NCI-H446 treated with DMSO at 0.1 percent for 48 hours (cell line): ENCODE results near the gene MRPL17.

Experiments
- DNase-seq: peaks from one replicate; lab custom pipeline; 2025; lab: John Stamatoyannopoulos, UW

Gene MRPL17

DNA sequence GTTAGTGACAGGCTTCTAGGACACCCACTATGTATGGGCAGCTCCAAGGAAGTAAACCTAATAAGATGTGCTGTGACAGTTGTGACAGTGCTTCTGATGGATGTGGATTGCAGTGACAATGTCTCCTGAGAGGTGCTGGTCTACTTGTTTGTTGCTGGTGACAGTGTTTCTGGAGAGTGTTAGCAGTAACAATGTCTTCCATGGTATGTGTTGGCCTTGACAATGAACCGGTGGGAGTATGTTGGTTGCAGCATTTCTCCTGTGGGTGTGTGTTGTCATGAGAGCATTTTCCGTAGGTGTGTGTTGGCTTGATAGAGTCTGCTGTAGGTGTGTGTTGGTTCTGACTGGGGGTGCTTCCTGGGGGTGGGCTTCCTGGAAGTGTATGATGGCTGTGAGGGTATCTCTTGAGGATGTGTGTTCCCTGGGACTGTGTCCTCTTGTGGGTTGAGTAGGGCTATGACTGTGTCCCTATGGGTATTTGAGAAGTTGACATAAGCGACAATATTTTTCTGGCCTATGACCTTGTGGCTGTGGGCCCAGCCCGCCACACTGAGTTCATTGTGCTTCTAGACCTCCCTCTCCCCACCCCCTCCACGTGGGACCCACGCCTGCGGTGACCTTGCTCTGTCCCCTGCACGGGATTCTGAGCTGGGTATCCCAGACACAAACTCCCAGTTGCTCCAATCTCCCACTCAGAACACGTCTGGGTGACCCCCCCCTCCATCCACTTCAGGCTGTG, 28.7 kb downstream of the MRPL17 start:
- no peak for DNase-seq

DNA sequence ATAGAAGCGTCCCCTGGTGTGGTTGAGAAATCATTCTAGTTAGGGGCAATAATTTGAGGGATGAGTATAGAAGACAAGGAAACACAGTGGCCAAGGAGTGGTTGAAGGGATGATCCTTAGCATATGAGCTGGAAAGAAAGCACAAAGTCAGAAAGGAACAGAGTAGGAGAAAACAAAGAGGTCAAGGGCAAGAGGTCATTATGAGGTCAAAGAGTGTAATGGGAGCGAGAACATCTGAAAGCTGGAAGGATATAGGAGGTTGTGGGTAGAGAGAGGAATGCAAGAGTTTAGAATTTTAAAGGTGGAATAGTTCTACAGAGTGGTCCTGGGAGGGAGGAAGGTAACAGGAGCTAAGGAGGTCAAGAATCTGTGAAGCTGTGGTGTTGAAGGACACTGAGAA, 29.5 kb downstream of the MRPL17 start:
- no peak for DNase-seq

DNA sequence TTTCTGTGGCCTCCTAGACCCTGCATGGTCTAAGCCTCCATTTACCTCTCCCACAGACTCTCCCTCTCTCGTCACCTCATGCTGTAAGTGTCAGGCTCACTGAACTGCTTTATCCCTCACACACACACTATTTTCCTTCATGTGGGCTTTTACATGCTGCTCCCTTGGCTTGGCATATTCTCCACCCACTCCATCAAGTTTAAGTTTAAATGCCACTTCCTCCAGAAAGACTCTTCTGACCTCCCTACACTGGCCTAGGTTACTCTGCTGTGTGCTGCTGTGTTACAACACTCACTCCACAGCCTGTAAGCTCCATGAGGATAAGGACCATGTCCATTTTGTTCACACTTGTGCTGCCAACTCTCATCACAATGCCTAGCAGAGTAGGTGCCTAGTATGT, 30.0 kb downstream of the MRPL17 start:
- DNase-seq = no peak

DNA sequence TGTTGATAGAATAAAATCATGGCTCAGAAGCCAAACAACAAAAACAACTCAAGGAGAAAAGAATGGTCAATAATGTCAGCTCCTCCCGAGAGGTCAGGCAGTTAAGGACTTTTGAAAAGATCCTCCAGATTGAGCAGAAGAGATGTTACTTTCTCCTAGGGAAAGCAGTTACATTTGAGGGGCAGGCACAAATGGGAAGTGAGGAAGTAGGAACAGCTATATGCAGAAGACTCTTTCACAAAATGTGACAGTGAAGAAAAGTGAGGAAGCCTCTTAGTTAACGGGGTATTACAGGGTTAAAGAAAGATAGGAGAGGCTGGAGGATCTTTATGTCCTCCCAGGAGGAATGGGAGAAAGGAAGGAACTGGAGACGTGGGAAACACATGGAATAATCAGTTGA, 31.0 kb downstream of the MRPL17 start:
- DNase-seq = no peak

DNA sequence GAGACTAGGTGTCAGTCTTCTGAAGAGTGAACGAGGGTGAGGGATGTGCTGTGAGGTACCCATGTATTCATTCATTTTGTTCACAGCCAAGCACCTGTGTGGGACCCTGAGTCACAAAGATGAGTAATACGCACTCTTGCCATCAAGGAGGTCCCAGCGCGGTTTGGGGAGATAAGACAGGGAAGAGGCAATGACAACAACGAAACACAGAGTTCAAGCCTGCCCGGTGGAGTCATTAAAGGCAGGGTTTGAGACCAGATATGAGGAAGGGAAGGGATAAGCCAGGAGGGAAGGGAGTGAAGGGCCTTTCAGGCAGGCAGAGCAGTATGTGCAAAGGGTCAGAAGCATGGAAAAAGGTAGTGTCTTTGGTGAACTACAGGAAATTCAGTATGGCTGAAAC, 32.2 kb downstream of the MRPL17 start:
- DNase-seq = no peak

DNA sequence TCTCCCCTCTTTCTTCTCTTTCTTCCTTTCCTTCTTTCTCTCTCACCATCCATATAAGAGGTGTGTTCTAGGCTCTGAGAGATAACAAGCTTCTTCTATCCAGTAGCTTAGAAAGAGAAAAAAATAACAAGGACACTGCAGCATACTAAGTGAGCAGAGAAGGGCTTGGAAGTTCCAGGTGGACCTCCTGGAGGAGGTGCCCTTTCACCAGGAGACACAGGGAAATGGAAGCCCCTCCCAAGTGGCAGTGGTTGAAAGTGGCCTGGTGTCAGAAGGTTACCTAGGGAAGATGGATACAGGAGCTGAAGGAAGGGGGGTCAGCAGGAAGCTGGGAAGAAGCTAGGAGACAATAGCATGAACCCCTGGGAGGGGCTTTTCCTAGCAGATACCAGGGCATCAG, 33.0 kb downstream of the MRPL17 start:
- DNase-seq = no peak

DNA sequence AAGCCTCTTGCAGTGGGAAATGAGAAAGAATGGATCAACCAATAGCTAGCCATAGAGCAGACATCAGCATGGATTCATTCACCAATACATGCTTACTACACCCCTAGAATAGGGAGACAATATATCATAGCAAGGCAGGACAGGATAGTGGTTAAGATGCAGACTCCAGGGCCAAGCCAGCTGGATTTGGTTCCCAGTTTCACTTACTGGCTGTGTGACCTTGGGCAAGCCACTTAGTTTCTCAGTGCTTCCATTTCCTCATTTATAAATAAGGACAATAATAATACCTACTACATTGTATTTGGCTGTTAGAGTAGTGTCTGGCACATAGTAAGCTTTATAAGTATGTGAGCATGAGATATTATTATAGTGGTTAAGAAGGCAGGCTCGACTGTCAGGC, 34.6 kb downstream of the MRPL17 start:
- DNase-seq = no peak

DNA sequence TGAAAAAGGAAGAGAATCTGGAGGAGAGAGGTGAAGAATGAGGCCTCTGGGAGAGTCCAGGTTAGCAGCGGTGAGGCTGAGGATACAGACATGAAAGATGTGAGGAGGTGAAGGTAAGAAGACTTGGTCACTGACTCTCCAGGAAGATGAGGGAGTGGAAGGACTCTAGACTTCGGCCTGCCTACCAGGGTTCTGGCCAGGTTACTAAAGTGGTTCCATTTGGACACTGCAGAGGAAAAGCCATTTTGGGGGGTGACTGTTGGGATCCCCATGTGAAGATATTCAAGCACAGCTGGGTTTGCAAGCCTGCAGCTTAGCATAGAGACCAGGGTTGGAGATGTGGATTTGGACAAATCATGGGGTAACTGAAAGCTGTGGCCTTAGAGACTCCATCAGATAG, 35.3 kb downstream of the MRPL17 start:
- DNase-seq = no peak

DNA sequence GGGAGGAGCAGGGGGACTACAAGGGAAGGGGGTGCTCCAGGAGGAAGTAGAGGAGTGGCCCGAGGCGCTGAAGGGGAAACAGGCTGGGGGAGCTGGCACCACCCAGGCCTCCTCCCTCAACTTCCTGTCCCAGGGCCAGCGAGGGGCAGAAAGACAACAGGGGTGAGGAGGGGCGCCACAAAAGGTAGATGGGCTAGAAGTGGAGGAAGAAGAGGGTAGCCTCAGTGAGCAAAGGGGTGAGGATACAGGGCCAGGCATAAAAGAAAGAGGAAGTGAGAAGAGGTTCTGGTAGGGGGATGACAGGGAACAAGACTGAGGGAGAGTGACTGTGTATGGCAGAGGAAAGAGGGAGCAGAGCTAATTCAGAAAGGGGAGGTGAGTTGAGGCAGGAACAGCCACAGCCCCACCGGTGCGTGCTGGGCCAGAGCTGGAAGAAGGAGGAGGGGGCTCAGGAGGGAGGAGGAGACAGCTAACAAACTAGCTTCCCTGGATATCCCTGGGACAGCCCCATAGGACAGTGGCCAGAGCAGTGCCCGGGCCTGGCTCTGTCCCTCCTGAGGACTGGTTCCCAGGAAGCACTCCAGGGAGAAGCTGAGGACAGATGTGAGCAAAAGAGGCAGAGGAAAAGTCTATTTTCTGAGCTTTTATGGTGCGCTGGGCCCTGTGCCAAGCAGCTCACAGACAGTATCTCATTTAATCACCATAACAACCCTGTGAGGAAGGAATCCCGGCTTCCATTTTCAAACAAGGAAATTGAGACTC, 36.0 kb downstream of the MRPL17 start:
- no peak for DNase-seq

DNA sequence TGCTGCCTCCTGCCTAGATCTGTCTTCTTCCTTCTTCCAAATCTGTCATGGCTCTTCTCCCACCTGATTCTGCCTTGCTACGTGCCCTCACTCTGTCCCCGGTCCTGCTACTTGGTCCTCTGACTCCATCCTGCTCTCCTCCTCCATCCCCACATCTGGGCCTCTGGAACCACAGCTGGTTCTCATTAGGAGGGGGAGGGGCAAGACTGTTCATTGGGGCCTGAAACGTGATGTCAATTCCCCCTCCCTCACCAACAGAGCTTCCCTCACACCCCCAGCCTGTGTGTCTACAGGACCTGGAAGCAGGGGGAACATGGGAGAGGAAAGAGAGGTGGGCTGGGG, 36.6 kb downstream of the MRPL17 start:
- no peak for DNase-seq

DNA sequence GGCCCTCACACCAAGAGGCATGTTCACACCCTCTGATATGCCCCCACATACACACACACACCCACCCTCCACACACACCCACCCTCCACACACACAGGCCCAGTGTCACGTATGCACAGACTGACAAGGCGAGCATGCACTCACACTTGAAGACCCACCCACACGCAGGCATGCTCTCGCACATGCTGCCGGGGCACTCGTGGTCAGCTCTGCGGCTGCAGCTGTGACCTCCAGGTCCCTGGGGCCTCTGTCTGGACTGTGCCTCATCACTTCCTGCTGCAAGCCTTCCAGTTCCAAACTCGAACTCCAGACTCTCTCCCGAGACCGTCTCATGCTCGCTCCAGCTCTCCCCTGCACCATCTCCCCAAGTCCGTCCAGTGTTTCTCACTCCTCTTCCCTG, 37.1 kb downstream of the MRPL17 start:
- no peak for DNase-seq

DNA sequence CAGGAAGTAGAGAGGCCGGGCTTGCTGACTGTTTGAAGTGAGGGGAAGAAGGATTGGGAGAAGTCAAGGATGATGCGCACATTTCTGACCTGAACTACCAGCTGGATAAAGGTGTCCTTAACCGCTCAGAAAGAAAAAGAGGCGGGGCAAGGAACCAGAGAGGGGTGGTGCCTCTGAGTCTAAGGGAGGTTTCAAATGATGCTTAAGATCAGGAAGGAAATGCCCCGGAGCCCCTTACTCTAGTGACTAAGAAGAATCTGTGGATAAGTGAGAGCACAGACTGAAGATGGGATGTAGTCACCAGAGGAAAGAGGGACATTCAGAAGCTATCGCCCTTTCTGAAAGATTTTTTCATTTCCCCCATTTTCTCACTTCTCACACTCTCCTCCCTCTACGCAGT, 40.2 kb downstream of the MRPL17 start:
- DNase-seq = no peak

DNA sequence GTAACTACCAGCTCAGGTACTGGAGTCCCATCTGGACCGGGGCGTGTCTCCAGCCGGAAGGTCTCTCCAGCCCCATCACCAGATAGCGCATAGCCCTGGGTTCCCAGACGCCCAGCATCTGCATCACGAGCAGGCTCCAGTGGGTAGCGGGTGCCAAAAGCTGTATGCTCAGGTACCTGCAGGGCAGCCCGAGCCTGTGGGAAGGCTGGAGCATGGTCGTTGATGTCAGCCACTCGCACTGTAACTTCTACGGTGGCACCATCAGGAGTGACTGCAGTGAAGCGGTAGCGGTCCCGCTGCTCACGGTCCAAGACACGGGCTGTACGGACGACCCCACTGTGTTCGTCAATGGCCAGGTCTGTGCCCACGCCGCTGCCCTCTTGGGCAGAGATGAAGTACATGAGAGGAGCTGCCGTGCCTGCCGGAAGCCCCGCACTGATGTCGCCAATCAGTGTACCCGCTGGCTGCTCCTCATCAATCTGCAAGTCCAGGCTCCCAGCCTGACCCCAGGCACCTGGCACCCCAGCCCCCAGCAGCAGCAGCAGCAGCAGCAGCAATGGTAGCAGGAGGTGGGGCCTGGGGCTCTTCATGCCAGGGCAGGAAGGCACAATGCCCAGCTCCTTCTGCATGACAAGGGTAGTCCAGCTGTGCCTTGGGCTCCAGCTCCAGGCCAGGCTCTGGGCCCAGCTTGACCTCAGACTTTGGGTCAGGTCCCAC, 42.0 kb downstream of the MRPL17 start:
- no peak for DNase-seq

DNA sequence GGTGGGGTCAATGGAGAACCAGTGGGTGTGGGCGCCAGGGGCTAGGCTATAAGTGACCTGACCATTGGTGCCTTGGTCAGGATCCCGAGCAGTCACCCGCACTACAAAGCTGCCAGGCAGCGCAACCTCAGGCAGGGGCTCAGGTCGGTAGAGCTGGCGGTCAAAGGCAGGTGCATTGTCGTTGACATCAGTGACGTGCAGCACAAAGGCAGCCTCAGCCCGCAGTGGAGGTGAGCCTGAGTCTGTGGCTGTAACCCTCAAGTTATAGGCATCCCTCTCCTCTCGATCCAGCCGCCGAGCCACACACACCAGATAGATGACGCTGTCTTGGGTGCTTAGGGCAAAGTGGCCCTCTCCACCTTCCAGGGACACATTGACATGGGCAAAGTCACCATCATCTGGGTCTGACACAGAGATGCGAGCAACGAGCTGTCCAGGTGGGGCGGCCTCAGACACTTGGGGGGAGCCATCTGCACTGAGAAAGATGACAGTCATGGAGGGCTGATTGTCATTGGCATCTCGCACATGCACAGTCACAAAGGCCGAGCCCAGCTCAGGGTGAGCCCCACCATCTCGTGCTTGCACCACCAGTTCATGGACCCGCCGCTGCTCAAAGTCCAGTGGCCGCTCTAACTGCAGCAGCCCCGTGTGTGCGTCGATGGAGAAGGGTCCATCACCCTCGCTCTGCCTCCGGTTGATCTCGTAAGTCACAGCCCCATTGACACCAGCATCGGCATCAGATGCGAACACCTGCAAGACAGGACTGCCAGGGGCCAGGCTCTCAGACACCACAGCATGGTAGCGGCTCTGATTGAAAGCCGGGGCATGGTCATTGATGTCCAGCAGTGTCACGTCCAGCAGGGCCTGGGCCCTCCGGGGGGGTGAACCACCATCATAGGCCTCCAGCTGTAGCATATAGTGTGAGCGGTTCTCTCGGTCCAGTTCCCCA, 42.8 kb downstream of the MRPL17 start:
- no peak for DNase-seq

DNA sequence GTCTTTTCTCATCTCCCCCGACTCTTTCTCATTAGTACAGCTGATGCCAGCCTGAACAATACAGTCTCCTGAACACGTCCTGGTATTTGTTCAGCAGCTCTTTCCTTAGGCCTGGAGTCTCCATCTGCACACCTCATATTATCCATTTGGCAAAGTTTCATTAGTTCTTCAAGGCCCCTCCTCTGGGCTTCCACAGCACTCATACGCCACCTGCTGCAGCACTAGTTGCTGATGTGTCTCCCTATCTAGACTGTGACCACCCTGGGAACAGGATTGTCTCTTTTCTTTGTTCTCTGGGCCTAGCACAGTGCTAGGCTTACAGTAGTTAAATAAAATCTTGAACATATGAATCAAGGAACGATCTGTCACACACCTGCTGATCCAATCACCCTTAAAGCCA, 44.7 kb downstream of the MRPL17 start:
- DNase-seq = peak; percentile 13

DNA sequence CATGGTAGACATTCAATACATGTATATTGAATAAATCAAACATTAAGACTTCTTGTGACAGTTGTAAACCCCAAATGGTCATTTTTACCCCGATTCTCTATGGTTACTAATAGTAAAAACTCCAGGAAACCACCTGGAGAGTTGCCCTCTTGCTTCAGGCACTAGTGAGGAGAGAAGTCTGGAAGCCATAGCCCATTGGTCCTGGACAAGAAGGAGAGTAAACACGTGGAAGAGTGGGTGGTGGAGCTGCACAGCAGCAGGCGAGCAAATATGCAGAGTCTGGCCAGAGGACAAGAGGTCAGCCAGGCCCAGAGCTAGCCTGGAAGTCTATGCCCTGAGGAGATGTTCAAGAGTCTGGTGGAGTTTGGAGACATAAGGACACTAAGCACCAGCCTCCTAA, 45.3 kb downstream of the MRPL17 start:
- DNase-seq = no peak

DNA sequence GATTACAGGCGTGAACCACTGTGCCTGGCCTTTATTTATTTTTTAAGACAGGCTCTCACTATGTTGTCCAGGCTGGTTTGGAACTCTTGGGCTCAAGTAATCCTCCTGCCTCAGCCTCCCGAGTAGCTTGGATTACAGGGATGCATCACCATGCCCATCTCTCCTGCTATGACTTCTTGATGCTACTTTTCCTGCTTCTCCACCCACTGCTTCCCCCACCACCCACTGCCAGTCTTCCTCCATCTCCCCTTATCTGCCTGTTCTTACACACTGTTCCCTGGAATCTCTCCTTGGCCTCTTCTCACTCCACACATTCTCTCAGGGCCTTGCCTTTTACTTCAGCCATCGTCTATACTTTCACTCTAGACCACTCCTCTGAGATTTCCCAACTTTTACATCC, 46.7 kb downstream of the MRPL17 start:
- DNase-seq = no peak

DNA sequence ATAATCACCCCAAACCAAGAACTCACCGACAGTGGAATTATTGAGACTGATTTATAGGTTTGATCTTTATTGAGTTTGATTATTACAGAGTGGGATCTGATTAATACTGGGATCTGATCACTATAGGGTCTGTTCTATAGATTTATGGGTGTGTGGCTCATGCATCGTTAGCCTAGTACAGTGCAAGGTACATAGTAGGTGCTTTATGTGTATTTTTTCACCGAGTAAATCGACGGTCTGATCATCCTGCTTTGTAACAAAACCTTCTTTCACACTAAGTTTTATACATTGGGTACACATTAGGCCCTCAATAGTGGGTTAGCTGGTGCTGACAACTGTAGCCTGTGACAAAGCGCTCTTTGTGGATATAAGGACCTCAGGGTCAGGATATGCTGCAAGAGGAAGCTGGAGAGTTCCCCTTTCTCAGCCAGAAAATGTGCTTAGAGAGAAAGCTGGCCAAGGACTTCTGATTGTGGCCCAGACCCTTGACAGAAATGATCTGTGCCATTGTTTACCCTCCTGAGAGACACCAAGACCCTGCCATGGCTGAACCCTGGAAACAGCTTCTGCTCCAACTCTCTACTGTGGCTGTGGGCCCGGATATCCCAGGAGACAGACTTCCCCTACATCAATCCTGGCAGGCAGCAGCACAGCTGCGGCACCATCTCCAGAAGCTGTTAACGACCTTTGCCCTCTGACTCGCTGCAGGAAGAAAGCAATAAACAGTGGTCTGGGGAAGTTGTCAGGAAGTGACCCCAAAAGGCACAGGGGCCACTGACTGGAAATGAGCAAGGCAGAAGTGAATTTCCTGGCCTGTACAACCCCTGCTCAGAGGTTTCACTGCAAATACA, 47.8 kb downstream of the MRPL17 start:
- DNase-seq = no peak

DNA sequence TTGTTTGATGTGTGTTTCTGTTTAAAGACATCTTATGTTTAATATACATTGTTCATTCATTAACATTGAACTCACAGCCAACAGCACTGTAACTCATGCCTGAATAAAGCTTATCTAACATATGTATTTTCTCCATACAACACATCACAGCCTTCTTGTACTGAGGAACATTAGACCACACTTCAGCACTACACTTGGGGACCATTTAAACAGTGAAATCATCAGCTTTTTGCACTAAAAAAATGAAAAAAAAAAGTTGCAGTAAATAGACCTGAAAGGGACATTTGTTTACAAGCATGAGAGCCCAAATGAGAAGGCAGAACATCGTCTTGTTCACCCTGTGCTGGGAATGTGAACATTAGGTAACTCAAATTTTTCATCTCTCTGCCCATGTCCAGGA, 48.6 kb downstream of the MRPL17 start:
- no peak for DNase-seq

DNA sequence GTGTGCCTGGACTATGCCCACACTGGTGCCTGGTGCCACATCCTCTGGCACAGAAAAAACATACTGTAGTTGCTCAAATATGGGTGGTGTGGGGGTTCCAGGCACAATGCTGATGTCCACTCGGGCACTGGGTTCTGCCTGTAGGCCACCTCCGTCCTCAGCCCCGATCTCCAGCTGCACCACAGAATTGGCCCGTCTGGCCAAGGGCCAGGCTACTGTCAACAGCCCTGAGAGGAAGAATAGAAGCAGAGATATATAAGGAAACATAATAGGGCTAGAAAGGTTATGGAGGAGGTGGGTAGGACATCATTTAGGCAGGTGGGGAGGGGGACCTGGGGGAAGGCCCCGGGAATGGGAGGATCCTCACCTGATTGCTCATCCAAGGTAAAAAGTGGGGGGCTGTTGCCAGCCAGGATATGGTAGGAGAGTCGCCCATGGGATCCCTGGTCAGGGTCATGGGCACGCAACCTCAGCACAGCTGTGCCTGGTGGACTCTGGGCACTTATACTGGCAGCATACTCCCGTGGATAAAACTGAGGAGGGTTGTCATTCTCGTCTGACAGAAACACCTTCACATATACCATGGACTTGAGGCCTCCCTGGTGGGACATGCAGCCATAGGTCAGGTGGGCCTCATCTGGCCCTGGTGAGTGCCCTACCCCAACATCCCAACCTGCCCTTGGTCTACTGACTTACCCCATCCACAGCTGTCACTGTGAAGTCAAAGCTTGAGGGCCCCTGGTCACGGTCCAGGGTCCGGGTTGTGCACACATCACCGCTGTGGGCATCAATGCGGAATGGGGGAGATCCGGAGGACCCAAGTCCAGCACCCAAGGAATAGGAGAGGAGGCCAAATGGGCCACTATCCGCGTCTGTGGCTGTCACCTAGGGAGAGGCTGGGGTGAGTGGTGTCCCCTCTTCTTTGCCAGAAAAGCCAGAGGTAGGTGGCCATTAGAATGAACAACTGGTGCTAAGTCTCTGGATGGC, 49.4 kb downstream of the MRPL17 start:
- no peak for DNase-seq
